MM.1S (cell line): ENCODE data around the gene MRPL46.

Source experiments
- CTCF ChIP-seq: fragments of 300-600 bp; sonication (generic); IDR thresholded peaks from 2 replicates; pipeline ENCODE4 v1.5.1; 2016; ENCODE audit warnings: antibody characterized with exemption, low read length, mixed read lengths
- EZH2 ChIP-seq: fragments of 300-600 bp; sonication (generic); optimal IDR thresholded peaks from 2 replicates; pipeline ENCODE3; 2017; ENCODE audit warnings: low read depth, mild to moderate bottlenecking, antibody characterized with exemption, low read length, mixed read lengths

DNA sequence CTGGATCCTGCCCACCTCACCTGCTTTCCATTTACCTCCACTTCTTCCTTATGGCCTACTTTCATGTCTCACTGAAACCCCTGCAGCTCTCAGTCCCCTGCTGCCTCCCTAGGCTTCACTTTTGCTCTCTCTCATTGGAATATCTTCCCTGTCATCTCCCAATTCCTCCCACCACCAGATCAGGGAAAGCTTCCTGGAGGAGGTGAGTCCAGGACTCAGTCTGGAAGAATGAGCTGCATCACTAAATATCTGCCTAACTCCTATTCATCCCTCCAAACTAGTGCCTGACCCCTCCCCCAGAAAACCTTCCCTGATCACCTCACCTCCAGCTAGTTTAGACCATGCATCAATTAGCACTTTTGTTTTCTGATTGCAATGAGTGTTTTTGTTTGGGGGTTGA, 37.1 kb downstream of the MRPL46 start:
- no peak for TF ChIP-seq CTCF
- TF ChIP-seq EZH2, result no peak
